Keratinocyte (primary cell): Measurements from ENCODE around the gene RBCK1. TPM values are rescaled to one million over a fixed set of nuclear protein-coding genes. Genes with fewer than 3 reads are reported as not detected.

ENCODE experiments used
- DNase-seq: peaks from one replicate; pipeline ENCODE4 v3.0.0-alpha.2; 2011; ENCODE audit warnings: low read depth, missing footprints, low spot score
- FAIRE-seq: peaks from 2 replicates; lab custom pipeline; 2011; peaks lifted over from hg19 to GRCh38; lab: Jason Lieb, UNC
- H2AFZ ChIP-seq: 2 replicates; pipeline ENCODE4 v1.6.0; 2012; ENCODE audit warnings: low read length, control low read depth, inconsistent platforms; ENCODE audit not compliant: control insufficient read depth
- H3K27ac ChIP-seq: 2 replicates; pipeline ENCODE4 v1.5.1; 2011; ENCODE audit warnings: low read length; ENCODE audit not compliant: control insufficient read depth, insufficient read depth
- H3K27me3 ChIP-seq: 3 replicates; pipeline ENCODE4 v1.6.0; 2011; ENCODE audit warnings: low read length; ENCODE audit not compliant: control insufficient read depth, insufficient read depth; ENCODE audit errors: extremely low read depth
- H3K36me3 ChIP-seq, 2 experiments: 2 replicates in 1 of 2; 3 replicates in 1 of 2; pipeline ENCODE4 v1.5.1; 2011; ENCODE audit warnings: low read length in 2 of 2, mild to moderate bottlenecking in 1 of 2; ENCODE audit not compliant: control insufficient read depth in 2 of 2, insufficient read depth in 2 of 2; ENCODE audit errors: extremely low read depth in 1 of 2
- H3K4me1 ChIP-seq: 3 replicates; pipeline ENCODE4 v1.5.1; 2011; ENCODE audit warnings: low read length; ENCODE audit not compliant: control insufficient read depth, insufficient read depth; ENCODE audit errors: extremely low read depth
- H3K4me2 ChIP-seq: 3 replicates; pipeline ENCODE4 v1.6.0; 2011; ENCODE audit warnings: low read depth, low read length; ENCODE audit not compliant: control insufficient read depth, insufficient read depth; ENCODE audit errors: extremely low read depth
- H3K4me3 ChIP-seq, 3 experiments: fragments of 200-600 bp in 1 of 3; sonication (generic) in 1 of 3; 2 replicates in 2 of 3; 3 replicates in 1 of 3; pipeline ENCODE4 v1.5.1; 2011 to 2016; ENCODE audit warnings: low read length in 3 of 3, mild to moderate bottlenecking in 3 of 3, control low read depth in 2 of 3, inconsistent platforms in 1 of 3, low read depth in 1 of 3, mixed read lengths in 1 of 3, mixed run types in 1 of 3, moderate library complexity in 1 of 3; ENCODE audit not compliant: control insufficient read depth in 2 of 3, insufficient read depth in 2 of 3; ENCODE audit errors: extremely low read depth in 1 of 3
- H3K79me2 ChIP-seq: 2 replicates; pipeline ENCODE4 v1.6.0; 2012; ENCODE audit warnings: low read length; ENCODE audit not compliant: control insufficient read depth, insufficient read depth
- H3K9ac ChIP-seq: 3 replicates; pipeline ENCODE4 v1.6.0; 2011; ENCODE audit warnings: low read length; ENCODE audit not compliant: control insufficient read depth, insufficient read depth; ENCODE audit errors: extremely low read depth
- H3K9me1 ChIP-seq: 3 replicates; pipeline ENCODE4 v1.6.0; 2011; ENCODE audit warnings: low read length; ENCODE audit not compliant: control insufficient read depth, insufficient read depth; ENCODE audit errors: extremely low read depth
- H3K9me3 ChIP-seq: 2 replicates; pipeline ENCODE4 v1.5.1; 2012; ENCODE audit warnings: low read depth, low read length; ENCODE audit not compliant: control insufficient read depth
- H4K20me1 ChIP-seq: 3 replicates; pipeline ENCODE4 v1.6.0; 2011; ENCODE audit warnings: low read length; ENCODE audit not compliant: control insufficient read depth, insufficient read depth; ENCODE audit errors: extremely low read depth
- CTCF ChIP-seq, 3 experiments: IDR thresholded peaks in 1 of 3; conservative IDR thresholded peaks in 1 of 3; optimal IDR thresholded peaks in 1 of 3; 2 replicates in 2 of 3; 3 replicates in 1 of 3; pipeline versions ENCODE3 to v1.5.1; 2011; ENCODE audit warnings: low read length in 3 of 3, mild to moderate bottlenecking in 3 of 3, moderate library complexity in 2 of 3, control low read depth in 1 of 3, inconsistent platforms in 1 of 3; ENCODE audit not compliant: insufficient read depth in 2 of 3; ENCODE audit errors: extremely low read depth in 1 of 3
- EZH2 ChIP-seq: IDR thresholded peaks from one replicate; pipeline ENCODE4 v1.6.1; 2012; ENCODE audit warnings: inconsistent platforms, mild to moderate bottlenecking, low read length, moderate library complexity
- dilution Hi-C: fragments of 300-500 bp; cut with MboI; formaldehyde crosslinking; loops from one replicate; pipeline ENCODE4 v1.7.0; 2020; ENCODE audit warnings: low sequenced_read_pairs; ENCODE audit not compliant: extremely low pct_ligation_motif_present
- polyA plus RNA-seq, 5 experiments: library from polyadenylated mRNA; depleted of rRNA in 3 of 5; stranded (reverse) in 3 of 5; stranded (forward) in 1 of 5; unstranded in 1 of 5; fragments of >200 nt; gene quantifications; 1 replicate in 1 of 5; 2 replicates in 3 of 5; 3 replicates in 1 of 5; pipeline versions ENCODE4 v1.2.1 to v1.2.3, GENCODE V29; 2011 to 2012; ENCODE audit warnings: missing spikeins in 2 of 5, low read depth in 1 of 5, low replicate concordance in 1 of 5

The RBCK1 gene
- polyA plus RNA-seq, 1 donor (not counting 4 experiments of a cell fraction or from before 2014, with no cell fraction given) = 136 TPM

DNA sequence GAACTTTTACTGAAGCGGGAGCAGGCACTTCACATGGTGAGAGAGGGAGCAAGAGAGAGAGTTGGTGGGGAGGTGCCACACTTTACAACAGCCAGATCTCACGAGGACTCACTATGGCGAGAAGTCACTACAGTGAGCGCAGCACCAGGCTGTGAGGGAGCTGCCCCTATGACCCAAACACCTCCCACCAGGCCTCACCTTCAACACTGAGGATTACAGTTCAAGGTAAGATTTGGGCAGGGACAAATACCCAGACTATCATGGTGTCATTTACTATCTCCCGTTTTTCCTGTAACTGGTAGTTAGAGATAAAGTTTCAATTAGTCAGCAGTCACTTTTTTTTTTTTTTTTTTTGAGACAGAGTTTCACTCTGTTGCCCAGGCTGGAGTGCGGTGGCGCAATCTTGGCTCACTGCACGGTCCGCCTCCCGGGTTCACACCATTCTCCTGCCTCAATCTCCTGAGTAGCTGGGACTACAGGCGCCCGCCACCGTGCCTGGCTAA is 7.8 kb downstream of the RBCK1 start:
- H4K20me1 ChIP-seq = peaks cover 11% of the 10 kb centered on the region
- H3K4me3 ChIP-seq = no peak overlapping the region
- H3K9me3 ChIP-seq = no peaks in the 10 kb centered on the region
- no peak overlapping the region for H2AFZ ChIP-seq
- H3K9me1 ChIP-seq = peaks cover 3% of the 10 kb centered on the region
- H3K79me2 ChIP-seq = peaks cover 34% of the 10 kb centered on the region
- TF ChIP-seq CTCF (optimal IDR thresholded peaks at IDR 0.05 in 1 of 3, IDR thresholded peaks at IDR 0.05 in 1 of 3, conservative IDR thresholded peaks at IDR 0.05 in 1 of 3; ENCODE audit: extremely low read depth in 1 of 3, insufficient read depth in 2 of 3, low read length in 3 of 3) (no peak), EZH2 (no peak)
- peaks cover 32 to 39% of the 10 kb centered on the region in 2 experiments for H3K36me3 ChIP-seq
- H3K4me1 ChIP-seq = peaks cover 7% of the 10 kb centered on the region
- no peak overlapping the region for H3K9ac ChIP-seq
- no peaks in the 10 kb centered on the region for H3K27me3 ChIP-seq
- H3K4me2 ChIP-seq = no peak overlapping the region
- FAIRE-seq (no peak), DNase-seq (no peak)
- no peak overlapping the region for H3K27ac ChIP-seq
- dilution Hi-C loops = no loop called here

DNA sequence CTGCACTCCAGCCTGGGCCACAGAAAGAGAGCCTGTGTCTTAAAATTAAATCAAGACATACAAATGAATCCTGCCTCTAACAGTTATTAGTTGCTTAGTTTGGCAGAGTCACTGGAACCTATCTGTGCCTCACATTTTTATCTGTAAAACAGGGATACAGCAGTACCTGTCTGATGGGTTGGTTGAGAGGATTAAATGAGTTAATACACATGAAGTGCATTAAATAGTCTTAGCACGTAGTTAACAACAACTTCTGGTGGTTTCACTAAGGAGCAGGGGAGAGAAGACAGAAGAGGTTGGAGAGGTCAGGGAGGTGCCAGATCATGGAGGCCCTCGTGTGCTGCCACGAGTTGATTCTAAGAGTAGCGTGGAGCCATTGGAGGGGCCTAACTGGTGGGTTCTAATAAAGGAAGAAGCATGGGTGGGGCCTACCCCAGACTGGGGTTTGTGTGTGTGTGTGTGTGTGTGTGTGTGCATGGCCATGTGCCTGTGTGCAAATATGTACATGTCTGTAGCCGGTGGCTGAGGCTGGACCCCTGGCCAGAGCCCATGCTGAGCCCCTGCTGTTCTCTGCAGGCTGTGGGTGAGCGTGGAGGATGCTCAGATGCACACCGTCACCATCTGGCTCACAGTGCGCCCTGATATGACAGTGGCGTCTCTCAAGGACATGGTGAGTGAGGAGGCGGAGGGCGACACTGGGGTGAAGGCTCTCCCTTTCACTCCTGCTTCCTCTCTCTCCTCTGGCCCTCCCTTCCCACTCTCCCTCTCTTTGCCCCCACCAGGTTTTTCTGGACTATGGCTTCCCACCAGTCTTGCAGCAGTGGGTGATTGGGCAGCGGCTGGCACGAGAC is 9.1 kb downstream of the RBCK1 start:
- Histone ChIP-seq H3K9me3 (no peaks in the 10 kb centered on the region), H3K4me1 (peaks cover 4% of the 10 kb centered on the region), H4K20me1 (peaks cover 14% of the 10 kb centered on the region), H3K36me3 (peaks cover 36 to 44% of the 10 kb centered on the region in 2 experiments), H3K27me3 (no peaks in the 10 kb centered on the region), H3K9ac (no peak overlapping the region), H3K9me1 (peaks cover 3% of the 10 kb centered on the region), H3K4me3 (no peak overlapping the region), H3K27ac (no peak overlapping the region), H3K79me2 (peaks cover 22% of the 10 kb centered on the region), H2AFZ (no peak overlapping the region), H3K4me2 (no peak overlapping the region)
- dilution Hi-C loops = no loop called here
- FAIRE-seq (no peak), DNase-seq (no peak)
- TF ChIP-seq EZH2 = no peak
- TF ChIP-seq CTCF (optimal IDR thresholded peaks at IDR 0.05 in 1 of 3, IDR thresholded peaks at IDR 0.05 in 1 of 3, conservative IDR thresholded peaks at IDR 0.05 in 1 of 3; ENCODE audit: extremely low read depth in 1 of 3, insufficient read depth in 2 of 3, low read length in 3 of 3) = no peak
